HFFc6 (cell line): ENCODE measurements around the gene VIPR2. TPM values are rescaled to one million over a fixed set of nuclear protein-coding genes. Genes with fewer than 3 reads are reported as not detected.

Experiments used
- DNase-seq: peaks from one replicate; pipeline ENCODE4 v3.0.0-alpha.2; 2018
- H3K27ac Mint-ChIP-seq: 2 replicates; pipeline ENCODE4 v1.8.0; 2020; ENCODE audit warnings: mild to moderate bottlenecking, mixed read lengths
- H3K27me3 Mint-ChIP-seq: 2 replicates; pipeline ENCODE4 v1.8.0; 2021; ENCODE audit warnings: mild to moderate bottlenecking, moderate library complexity, mixed read lengths; ENCODE audit not compliant: insufficient read depth
- H3K36me3 Mint-ChIP-seq: 2 replicates; pipeline ENCODE4 v1.8.0; 2021; ENCODE audit warnings: low read depth, mixed read lengths
- H3K4me1 Mint-ChIP-seq: 2 replicates; pipeline ENCODE4 v1.8.0; 2020; ENCODE audit warnings: low read depth, mixed read lengths
- H3K4me3 Mint-ChIP-seq: 2 replicates; pipeline ENCODE4 v1.8.0; 2020; ENCODE audit warnings: mild to moderate bottlenecking, moderate library complexity, mixed read lengths
- H3K9me3 Mint-ChIP-seq: 2 replicates; pipeline ENCODE4 v1.8.0; 2020; ENCODE audit warnings: mild to moderate bottlenecking, mixed read lengths
- total RNA-seq, 6 experiments: library from RNA; stranded (reverse); fragmentation: NEBNext Ultra II Directional; extraction: Animal tissue kit (Norgen Biotek cat#: 25700); gene quantifications; 2 replicates in 1 of 6; 3 replicates in 5 of 6; pipeline ENCODE4 v1.2.3, GENCODE V29; 2021
- TF ChIP-seq, protein P1 (sequence below): fragments of 200-600 bp; sonication (generic); IDR thresholded peaks from 2 replicates; pipeline ENCODE4 v1.5.0; 2021; ENCODE audit warnings: antibody characterized with exemption, mild to moderate bottlenecking

The VIPR2 gene
- total RNA-seq, 6 experiments from 2014 or later: not detected

GRCh38 chr7:159160450-159160849, 15.8 kb upstream of the VIPR2 start:
- no peak for DNase-seq
- no peaks in the 10 kb centered on the region; the same call in 1 of the 2 replicates for H3K27me3 Mint-ChIP-seq
- no peaks in the 10 kb centered on the region for H3K4me1 Mint-ChIP-seq
- no peaks in the 10 kb centered on the region for H3K36me3 Mint-ChIP-seq
- no peak overlapping the region for H3K27ac Mint-ChIP-seq
- H3K4me3 Mint-ChIP-seq: no peak overlapping the region
- H3K9me3 Mint-ChIP-seq: peaks cover 37% of the 10 kb centered on the region
- TF ChIP-seq, protein P1, sequence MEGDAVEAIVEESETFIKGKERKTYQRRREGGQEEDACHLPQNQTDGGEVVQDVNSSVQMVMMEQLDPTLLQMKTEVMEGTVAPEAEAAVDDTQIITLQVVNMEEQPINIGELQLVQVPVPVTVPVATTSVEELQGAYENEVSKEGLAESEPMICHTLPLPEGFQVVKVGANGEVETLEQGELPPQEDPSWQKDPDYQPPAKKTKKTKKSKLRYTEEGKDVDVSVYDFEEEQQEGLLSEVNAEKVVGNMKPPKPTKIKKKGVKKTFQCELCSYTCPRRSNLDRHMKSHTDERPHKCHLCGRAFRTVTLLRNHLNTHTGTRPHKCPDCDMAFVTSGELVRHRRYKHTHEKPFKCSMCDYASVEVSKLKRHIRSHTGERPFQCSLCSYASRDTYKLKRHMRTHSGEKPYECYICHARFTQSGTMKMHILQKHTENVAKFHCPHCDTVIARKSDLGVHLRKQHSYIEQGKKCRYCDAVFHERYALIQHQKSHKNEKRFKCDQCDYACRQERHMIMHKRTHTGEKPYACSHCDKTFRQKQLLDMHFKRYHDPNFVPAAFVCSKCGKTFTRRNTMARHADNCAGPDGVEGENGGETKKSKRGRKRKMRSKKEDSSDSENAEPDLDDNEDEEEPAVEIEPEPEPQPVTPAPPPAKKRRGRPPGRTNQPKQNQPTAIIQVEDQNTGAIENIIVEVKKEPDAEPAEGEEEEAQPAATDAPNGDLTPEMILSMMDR: no peak

GRCh38 chr7:159159731-159160130, 15.1 kb upstream of the VIPR2 start:
- peaks cover 43% of the 10 kb centered on the region for H3K9me3 Mint-ChIP-seq
- TF ChIP-seq, protein P1: no peak
- H3K4me3 Mint-ChIP-seq: no peak overlapping the region
- no peaks in the 10 kb centered on the region; the same call in 1 of the 2 replicates for H3K27me3 Mint-ChIP-seq
- H3K4me1 Mint-ChIP-seq: no peaks in the 10 kb centered on the region
- no peak overlapping the region for H3K27ac Mint-ChIP-seq
- H3K36me3 Mint-ChIP-seq: no peaks in the 10 kb centered on the region
- DNase-seq: no peak

- H3K36me3 Mint-ChIP-seq: no peaks in the 10 kb centered on the region
- H3K27ac Mint-ChIP-seq: no peak overlapping the region
- TF ChIP-seq, protein P1: no peak
Measured at GRCh38 chr7:159158888-159159405, 14.3 kb upstream of the VIPR2 start.

DNA sequence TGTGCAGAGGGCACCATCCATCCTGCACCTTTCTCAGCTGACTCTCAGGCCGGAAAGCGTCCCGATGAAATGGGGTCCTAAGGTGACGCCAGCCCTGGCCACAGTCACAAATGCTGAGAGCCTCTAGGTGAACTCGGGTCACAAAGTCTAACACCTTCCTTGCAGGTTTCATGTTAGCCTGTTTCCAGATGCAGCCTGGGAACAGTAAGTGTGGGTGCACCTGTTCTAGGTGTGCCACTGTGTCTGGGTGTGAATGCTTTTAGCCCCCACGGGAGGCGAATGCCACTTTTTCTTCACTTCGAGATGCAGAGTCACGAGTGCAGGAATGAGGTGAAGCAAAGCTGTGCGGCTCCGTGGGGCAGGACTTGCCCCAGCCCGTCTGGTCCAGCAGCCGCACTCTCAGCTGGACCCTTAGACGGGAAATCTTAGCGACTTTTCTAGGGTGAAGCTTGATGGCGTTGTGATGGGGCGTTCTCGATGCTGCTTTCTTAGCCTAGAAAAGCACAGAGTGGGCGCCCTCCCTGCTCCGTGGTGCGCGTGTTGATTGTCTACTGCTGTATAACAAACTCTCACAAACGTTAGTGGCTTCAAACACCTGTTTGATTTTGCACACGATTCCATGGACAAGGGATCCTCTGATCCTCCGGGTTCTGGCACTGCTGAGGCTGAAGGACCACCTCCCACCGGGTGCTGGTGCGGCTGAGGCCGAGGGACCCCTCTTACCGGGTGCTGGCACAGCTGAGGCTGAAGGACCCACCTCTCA, 13.6 kb upstream of the VIPR2 start:
- DNase-seq: no peak
- no peak overlapping the region for H3K4me3 Mint-ChIP-seq
- no peak overlapping the region for H3K27ac Mint-ChIP-seq
- TF ChIP-seq, protein P1: no peak
- H3K27me3 Mint-ChIP-seq: no peaks in the 10 kb centered on the region; the same call in 1 of the 2 replicates
- H3K36me3 Mint-ChIP-seq: no peaks in the 10 kb centered on the region
- H3K9me3 Mint-ChIP-seq: peaks cover 58% of the 10 kb centered on the region
- H3K4me1 Mint-ChIP-seq: no peaks in the 10 kb centered on the region

More at GRCh38 chr7:159158888-159159405, 14.3 kb upstream of the VIPR2 start:
- Mint-ChIP-seq H3K9me3 (peaks cover 51% of the 10 kb centered on the region), H3K27me3 (no peaks in the 10 kb centered on the region; the same call in 1 of the 2 replicates), H3K4me1 (no peaks in the 10 kb centered on the region), H3K4me3 (no peak overlapping the region)
- DNase-seq: no peak

- Mint-ChIP-seq H3K4me3 (no peak overlapping the region), H3K27ac (no peak overlapping the region), H3K27me3 (no peaks in the 10 kb centered on the region; the same call in 1 of the 2 replicates), H3K4me1 (no peaks in the 10 kb centered on the region), H3K9me3 (peaks cover 61% of the 10 kb centered on the region), H3K36me3 (peaks cover 5% of the 10 kb centered on the region; the same call in 1 of the 2 replicates)
- TF ChIP-seq, protein P1: no peak
- no peak for DNase-seq
Measured at GRCh38 chr7:159157714-159158113, 13.0 kb upstream of the VIPR2 start.
